Heart left ventricle (tissue), 13 donors: ENCODE results near the gene SEPTIN10.

Experiments used
- POLR2A ChIP-seq, 2 donors: fragments of 450-650 bp; IDR thresholded peaks; one replicate each; pipeline ENCODE4 v1.6.1; 2017; ENCODE audit warnings: antibody characterized with exemption in 2 of 2, mild to moderate bottlenecking in 2 of 2, moderate library complexity in 2 of 2
- TF ChIP-seq, protein P1 (sequence below), 12 donors: fragments of 200-600 bp; sonication (generic) in 4 of 12; IDR thresholded peaks; one replicate each; pipeline versions ENCODE4 v1.5.0 to v1.8.0; 2018 to 2022; ENCODE audit warnings: antibody characterized with exemption in 12 of 12, mild to moderate bottlenecking in 5 of 12
- donor health status: ischemic (EF 13 %, LVEDD 7.1; RV severe dilation, severe dysfunction).
- donor health status: DM: no; HTN: yes; CAD: no.
- donor health status: DM: no; HTN: no; CAD: no.
- donor health status: ischemic (EF 25% LVEDD 6.9; RV normal size, moderate dysfunction).
- donor health status: ischemic (EF 25% LVEDD 5.7; RV mildly dilated, moderate dysfunction).
- donor health status: ischemic (EF 35%, LVEDD 5.7; RV mildly dilated, moderate dysfunction).
- donor health status: nonischemic (EF 11% LVEDD 7.7; RV severe dilation, severe dysfunction).
- donor health status: DM: yes; HTN: yes; CAD: no.
- donor health status: PGD.
- donor health status: ischemic (EF 29% LVEDD 5.4; RV normal size, mild dysfunction).
- donor health status: nonischemic (EF 23%, LVEDD 6.1; RV moderate dilation, normal function).

DNA sequence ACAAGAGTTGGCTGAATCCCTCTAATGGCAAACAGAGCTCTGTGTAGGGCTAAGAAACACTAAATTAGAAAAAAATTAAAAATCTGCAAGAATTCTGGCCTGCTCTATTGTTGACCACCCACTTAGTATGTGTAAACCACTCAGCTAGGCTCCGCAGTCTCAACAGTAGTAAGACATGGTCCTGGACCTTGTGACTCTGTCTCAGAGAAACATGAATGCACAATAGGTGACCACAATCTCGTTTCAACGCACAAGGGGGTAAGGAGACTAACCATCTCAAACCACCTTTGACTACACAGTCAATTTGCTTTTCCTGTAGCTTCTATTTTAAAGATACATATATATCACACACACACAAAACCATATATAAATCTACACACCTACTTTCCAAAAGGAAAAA lies 16.5 kb downstream of the SEPTIN10 start:
- TF ChIP-seq, protein P1, sequence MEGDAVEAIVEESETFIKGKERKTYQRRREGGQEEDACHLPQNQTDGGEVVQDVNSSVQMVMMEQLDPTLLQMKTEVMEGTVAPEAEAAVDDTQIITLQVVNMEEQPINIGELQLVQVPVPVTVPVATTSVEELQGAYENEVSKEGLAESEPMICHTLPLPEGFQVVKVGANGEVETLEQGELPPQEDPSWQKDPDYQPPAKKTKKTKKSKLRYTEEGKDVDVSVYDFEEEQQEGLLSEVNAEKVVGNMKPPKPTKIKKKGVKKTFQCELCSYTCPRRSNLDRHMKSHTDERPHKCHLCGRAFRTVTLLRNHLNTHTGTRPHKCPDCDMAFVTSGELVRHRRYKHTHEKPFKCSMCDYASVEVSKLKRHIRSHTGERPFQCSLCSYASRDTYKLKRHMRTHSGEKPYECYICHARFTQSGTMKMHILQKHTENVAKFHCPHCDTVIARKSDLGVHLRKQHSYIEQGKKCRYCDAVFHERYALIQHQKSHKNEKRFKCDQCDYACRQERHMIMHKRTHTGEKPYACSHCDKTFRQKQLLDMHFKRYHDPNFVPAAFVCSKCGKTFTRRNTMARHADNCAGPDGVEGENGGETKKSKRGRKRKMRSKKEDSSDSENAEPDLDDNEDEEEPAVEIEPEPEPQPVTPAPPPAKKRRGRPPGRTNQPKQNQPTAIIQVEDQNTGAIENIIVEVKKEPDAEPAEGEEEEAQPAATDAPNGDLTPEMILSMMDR (IDR thresholded peaks at IDR 0.05): no peak
- TF ChIP-seq POLR2A (IDR thresholded peaks at IDR 0.05): no peak
